Measurements from ENCODE around the gene SWI5.
"Not testable (repeated sequence)": the region's sequence is repeated elsewhere in the genome, so short reads cannot be mapped to it uniquely, and the experiment has no call there.

Gene SWI5

GRCh38 chr9:128279088-128280073 is 3.3 kb downstream of the SWI5 start:
- not testable (repeated sequence) for DNase-seq (ENCODE audit: low spot score)

- no peak for DNase-seq (ENCODE audit: low spot score)
Observed at GRCh38 chr9:128280084-128280622, 4.1 kb downstream of the SWI5 start.

GRCh38 chr9:128282500-128282899 is 6.4 kb downstream of the SWI5 start:
- DNase-seq (ENCODE audit: low spot score) = no peak

GRCh38 chr9:128285033-128285784 is 9.1 kb downstream of the SWI5 start:
- DNase-seq (ENCODE audit: low spot score) = no peak

GRCh38 chr9:128286440-128286839 is 10.4 kb downstream of the SWI5 start:
- no peak for DNase-seq (ENCODE audit: low spot score)

- DNase-seq (ENCODE audit: low spot score) = no peak
Observed at GRCh38 chr9:128288273-128289004, 12.4 kb downstream of the SWI5 start.

- no peak for DNase-seq (ENCODE audit: low spot score)
Observed at GRCh38 chr9:128292009-128292408, 15.9 kb downstream of the SWI5 start.

GRCh38 chr9:128293091-128293490 is 17.0 kb downstream of the SWI5 start:
- DNase-seq (ENCODE audit: low spot score) = no peak

GRCh38 chr9:128294142-128294541 is 18.1 kb downstream of the SWI5 start:
- DNase-seq (ENCODE audit: low spot score) = no peak

- no peak for DNase-seq (ENCODE audit: low spot score)
Observed at GRCh38 chr9:128296340-128297220, 20.5 kb downstream of the SWI5 start.

GRCh38 chr9:128297221-128297773 is 21.2 kb downstream of the SWI5 start:
- DNase-seq (ENCODE audit: low spot score) = no peak

- no peak for DNase-seq (ENCODE audit: low spot score)
Observed at GRCh38 chr9:128298535-128299482, 22.7 kb downstream of the SWI5 start.

- no peak for DNase-seq (ENCODE audit: low spot score)
Observed at GRCh38 chr9:128304136-128304970, 28.3 kb downstream of the SWI5 start.

- no peak for DNase-seq (ENCODE audit: low spot score)
Observed at GRCh38 chr9:128304971-128305288, 28.9 kb downstream of the SWI5 start.

- no peak for DNase-seq (ENCODE audit: low spot score)
Observed at GRCh38 chr9:128309551-128309950, 33.5 kb downstream of the SWI5 start.

GRCh38 chr9:128310461-128310860 is 34.4 kb downstream of the SWI5 start:
- DNase-seq (ENCODE audit: low spot score) = no peak

GRCh38 chr9:128314697-128315096 is 38.6 kb downstream of the SWI5 start:
- no peak for DNase-seq (ENCODE audit: low spot score)

GRCh38 chr9:128316421-128316820 is 40.3 kb downstream of the SWI5 start:
- no peak for DNase-seq (ENCODE audit: low spot score)

GRCh38 chr9:128317629-128318028 is 41.6 kb downstream of the SWI5 start:
- DNase-seq (ENCODE audit: low spot score) = no peak
